Suprapubic skin (tissue), 3 donors: ENCODE results near the gene EVL.

Experiments
- EP300 ChIP-seq: sonication (generic); formaldehyde crosslinking; IDR thresholded peaks from one replicate; pipeline ENCODE4 v1.6.1; 2017; ENCODE audit warnings: antibody characterized with exemption
- TF ChIP-seq, protein P1 (sequence below), 2 donors: fragments of 200-600 bp in 1 of 2; fragments of 450-650 bp in 1 of 2; sonication (generic) in 1 of 2; IDR thresholded peaks; one replicate each; pipeline ENCODE4 v1.5.1; 2016 to 2019; ENCODE audit warnings: antibody characterized with exemption in 2 of 2, mild to moderate bottlenecking in 1 of 2, moderate library complexity in 1 of 2

DNA sequence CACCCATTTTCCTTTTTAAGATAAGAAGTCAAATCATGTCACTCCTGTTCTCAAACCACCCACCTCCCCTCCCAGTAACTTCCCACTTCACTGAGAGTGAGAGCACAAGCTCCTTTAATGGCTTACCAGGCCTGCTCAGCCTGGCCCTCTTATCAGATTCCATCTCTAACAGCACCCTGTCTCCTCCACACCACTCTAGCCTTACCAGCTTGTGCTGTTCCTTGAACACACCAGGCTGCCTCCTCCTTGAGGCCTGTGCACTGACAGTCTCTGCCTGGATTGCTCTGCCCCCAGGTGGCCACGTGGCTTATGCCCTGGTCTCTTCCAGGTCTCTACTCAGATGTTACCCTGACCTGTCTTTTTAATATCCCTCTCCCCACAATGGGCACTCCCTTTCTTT, 40.1 kb upstream of the EVL start:
- TF ChIP-seq, protein P1, sequence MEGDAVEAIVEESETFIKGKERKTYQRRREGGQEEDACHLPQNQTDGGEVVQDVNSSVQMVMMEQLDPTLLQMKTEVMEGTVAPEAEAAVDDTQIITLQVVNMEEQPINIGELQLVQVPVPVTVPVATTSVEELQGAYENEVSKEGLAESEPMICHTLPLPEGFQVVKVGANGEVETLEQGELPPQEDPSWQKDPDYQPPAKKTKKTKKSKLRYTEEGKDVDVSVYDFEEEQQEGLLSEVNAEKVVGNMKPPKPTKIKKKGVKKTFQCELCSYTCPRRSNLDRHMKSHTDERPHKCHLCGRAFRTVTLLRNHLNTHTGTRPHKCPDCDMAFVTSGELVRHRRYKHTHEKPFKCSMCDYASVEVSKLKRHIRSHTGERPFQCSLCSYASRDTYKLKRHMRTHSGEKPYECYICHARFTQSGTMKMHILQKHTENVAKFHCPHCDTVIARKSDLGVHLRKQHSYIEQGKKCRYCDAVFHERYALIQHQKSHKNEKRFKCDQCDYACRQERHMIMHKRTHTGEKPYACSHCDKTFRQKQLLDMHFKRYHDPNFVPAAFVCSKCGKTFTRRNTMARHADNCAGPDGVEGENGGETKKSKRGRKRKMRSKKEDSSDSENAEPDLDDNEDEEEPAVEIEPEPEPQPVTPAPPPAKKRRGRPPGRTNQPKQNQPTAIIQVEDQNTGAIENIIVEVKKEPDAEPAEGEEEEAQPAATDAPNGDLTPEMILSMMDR (IDR thresholded peaks at IDR 0.05) = no peak
- no peak for TF ChIP-seq EP300
